GM21529 (cell line): ENCODE data around the gene PUS3.

Source experiments
- ATAC-seq: cut with Tn5 transposase; IDR thresholded peaks from one replicate; pipeline ENCODE4 v1.9.1; 2021; ENCODE audit not compliant: unreplicated experiment

PUS3 gene

GRCh38 chr11:125941619-125942611 is 38.9 kb upstream of the PUS3 start:
- peak; percentile 71 for ATAC-seq

DNA sequence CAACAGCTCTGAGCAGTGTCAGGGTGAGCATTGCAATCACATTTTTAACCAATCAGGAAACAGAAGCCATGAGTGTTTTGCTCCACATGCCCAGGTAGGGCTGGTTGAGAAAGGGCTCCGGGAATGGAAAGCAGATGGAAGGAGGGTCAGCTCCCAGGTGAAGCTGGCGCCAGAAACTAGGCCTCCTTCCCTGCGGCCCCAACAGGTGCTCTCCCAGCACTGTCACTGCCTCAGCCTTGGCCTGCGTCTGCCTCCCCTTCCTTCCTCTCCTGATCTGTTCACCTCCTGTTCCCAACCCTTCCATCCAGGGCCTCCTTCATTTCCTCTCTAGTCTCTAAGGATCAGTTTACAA is 38.2 kb upstream of the PUS3 start:
- ATAC-seq = no peak

- ATAC-seq = no peak
These were observed 37.1 kb upstream of the PUS3 start for GRCh38 chr11:125940145-125940544.

DNA sequence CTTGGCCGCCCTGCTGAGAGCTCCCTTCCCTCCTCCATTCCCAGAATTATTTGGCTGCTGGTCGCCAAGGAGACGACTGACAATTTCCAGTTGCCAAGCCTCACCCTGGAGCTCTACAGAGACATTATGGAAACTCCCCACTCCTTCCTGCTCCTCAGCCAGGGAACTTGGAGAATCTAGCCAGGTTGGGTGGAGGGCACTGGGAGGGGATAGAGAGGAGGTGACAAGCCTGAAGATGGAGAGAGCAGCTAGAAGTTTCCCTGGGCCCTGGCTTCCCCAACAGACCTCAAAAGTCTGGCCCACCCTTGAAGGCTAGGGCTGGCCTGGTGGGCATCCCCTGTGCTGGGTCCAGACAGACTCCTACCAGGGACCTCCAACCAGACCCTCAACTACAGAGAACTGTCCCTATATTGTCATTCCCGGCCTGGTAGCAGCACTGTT is 36.1 kb upstream of the PUS3 start:
- ATAC-seq = no peak

- no peak for ATAC-seq
These were observed 35.4 kb upstream of the PUS3 start for GRCh38 chr11:125938418-125938817.

GRCh38 chr11:125935618-125936199 is 32.7 kb upstream of the PUS3 start:
- ATAC-seq = no peak

GRCh38 chr11:125935056-125935455 is 32.0 kb upstream of the PUS3 start:
- no peak for ATAC-seq

- ATAC-seq = no peak
These were observed 31.5 kb upstream of the PUS3 start for GRCh38 chr11:125934473-125934872.

DNA sequence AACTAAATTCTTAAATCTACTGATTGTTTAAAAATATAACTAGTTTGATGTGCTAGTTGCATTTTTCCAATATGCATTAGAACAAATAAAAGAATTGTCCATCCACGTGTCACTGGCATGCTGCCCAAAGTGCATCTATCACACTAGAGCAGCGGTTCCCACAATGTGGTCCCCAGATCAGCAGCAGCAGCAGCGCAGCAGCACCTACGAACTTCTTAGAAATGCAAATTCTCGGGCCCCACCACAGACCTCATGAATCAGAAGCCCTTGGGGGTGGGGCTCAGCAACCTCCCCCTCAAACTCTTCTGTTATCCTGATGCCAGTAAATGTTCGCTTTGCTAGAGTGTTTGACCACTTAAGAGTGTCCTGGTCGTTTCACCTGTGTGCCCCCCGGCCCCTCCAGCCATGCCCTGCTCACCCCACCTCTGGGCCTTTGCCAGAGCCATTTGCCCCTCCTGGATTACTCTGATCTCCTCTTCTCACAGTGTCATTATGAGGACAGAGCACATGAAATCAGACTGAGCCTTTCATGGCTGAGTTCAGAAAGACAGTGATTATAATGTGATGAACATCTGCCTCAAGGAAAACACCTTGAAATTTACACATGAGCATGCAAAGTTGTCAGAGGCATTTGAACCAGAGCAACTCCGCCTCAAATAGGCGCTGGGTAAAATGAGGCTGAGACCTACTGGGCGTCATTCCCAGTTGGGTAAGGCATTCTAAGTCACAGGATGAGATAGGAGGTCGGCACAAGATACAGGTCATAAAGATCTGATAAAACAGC is 30.2 kb upstream of the PUS3 start:
- ATAC-seq = no peak

GRCh38 chr11:125932301-125932700 is 29.3 kb upstream of the PUS3 start:
- ATAC-seq = no peak

- ATAC-seq = no peak
These were observed 28.7 kb upstream of the PUS3 start for GRCh38 chr11:125931668-125932067.

- ATAC-seq = no peak
These were observed 28.1 kb upstream of the PUS3 start for GRCh38 chr11:125931116-125931515.

GRCh38 chr11:125930076-125930450 is 27.1 kb upstream of the PUS3 start:
- no peak for ATAC-seq

GRCh38 chr11:125929445-125930075 is 26.6 kb upstream of the PUS3 start:
- ATAC-seq = no peak

- no peak for ATAC-seq
These were observed 23.7 kb upstream of the PUS3 start for GRCh38 chr11:125926682-125927081.

DNA sequence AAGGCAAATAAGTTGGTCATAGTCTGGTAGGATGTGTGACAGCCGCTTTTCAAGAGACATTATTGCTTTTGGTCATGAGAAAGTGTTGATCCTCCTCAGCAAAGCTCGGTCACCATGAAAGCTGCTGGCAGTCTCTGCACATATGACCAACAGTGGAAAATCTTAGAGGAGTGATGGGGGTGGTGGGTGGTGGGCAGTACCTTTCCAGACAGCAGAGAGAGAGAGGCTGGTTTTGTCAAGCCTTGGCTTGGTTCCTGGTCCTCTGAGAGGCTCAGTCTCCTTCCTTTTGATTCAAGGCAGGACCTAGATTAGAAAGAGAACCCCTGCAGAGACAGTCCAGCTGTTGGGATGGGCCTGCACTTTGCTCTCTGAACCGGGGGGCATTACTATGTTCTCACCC is 22.8 kb upstream of the PUS3 start:
- ATAC-seq = no peak

- ATAC-seq = no peak
These were observed 22.3 kb upstream of the PUS3 start for GRCh38 chr11:125925247-125925740.

DNA sequence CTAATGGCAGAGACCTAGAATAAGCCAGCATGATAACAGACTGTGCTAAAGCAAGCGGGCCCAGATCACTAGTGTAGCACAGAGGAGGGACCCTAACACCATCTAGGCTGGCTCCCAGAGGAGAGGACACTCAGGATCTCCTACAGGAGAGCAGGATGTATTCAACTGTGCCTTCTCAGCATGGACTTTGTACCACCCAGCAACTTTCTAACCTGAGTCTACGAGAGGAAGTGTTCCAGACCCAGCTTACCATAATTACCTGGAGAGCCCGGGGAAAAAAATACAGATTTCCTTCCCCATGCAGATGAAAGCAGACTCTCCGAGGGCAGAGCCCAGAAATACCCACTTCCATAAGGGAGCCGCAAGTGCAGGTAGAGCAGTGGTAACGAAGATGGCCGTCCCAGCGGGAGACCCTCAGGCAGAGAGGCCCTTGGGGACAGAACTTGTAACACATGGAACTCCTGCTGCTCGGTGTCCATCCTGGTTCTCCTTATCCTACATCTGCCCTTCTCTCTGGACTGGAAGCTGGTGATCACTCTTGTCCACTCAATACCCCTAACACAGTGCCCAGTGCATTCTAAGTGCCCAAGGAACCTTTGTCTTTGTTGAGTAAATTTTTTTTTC is 21.5 kb upstream of the PUS3 start:
- no peak for ATAC-seq

DNA sequence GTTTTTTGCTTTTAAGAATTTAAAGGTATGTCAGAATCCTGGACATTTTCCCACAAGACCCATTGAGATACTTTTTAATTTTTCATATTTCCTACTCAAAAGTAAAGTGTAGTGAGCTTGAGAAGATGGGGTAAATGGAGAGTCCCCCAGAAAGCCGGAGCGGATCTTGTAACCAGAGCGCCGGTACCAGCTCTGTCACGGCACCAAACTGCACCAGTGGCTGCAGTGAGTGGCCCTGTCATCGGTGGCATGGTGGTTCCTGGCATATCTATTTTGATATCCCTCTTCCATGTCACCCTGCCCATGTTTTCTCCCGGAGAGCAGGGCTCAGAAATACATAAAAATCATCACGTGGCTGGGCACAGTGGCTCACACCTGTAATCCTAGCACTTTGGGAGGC is 20.6 kb upstream of the PUS3 start:
- no peak for ATAC-seq

- ATAC-seq = peak; percentile 52
These were observed 20.1 kb upstream of the PUS3 start for GRCh38 chr11:125923012-125923579.
